ENCODE measurements around the gene NT5DC4. TPM values are rescaled to one million over a fixed set of nuclear protein-coding genes. Genes with fewer than 3 reads are reported as not detected.

Gene NT5DC4
- total RNA-seq, 1 experiment from 2014 or later, result 0.04 TPM

DNA sequence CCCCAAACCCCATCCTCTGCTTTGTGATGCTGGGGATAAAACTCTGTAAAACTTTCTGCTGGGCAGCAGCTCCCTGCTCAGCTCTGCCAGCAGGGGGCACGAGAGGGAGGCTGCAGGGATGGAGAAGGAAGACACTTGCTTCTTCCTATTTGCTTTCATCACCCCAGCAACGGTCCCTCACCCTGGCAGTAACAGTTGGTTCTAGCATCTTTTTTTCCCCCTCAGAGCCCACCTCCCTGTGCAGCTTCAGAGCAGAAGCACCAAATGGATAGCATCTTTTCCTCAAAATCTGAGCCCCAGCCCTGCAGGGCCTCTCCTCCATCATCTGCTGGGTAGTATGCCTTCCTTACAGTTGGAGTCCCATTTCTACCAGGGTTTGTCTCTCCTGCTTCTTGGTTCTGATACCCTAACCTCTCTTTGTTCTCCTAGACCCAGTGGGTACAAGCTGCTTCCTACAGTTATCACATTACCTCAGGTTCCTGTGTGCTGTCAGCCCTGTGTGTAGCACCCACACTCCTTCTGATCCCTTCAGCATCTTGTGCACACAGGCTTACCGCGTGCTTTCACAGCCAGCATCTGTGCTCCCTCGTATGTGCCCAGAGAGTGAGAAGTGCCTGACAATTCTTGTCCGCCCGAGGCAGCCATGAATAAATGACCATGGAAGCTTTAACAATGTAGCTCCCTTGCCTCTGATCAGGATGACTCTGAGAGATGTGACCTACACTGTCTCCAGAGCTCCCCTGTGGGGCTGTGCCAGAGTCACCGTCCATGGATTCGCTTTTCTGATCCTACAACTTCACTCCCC lies 29.1 kb downstream of the NT5DC4 start:
- peaks cover 4% of the 10 kb centered on the region; the same call in 1 of the 2 replicates for H4K20me1 ChIP-seq (ENCODE audit: low read length)
- H2AFZ ChIP-seq (ENCODE audit: low read length), result no peak overlapping the region
- H3K9me2 ChIP-seq (replicated peaks; ENCODE audit: low read length), result no peaks in the 10 kb centered on the region
- intact Hi-C loops (cut with micrococcal nuclease), result loop anchor here (1.0 to 5.0 kb wide), 4 partner anchors 131 to 327 kb away; no protein-coding TSS in a partner anchor
- ChIA-PET CTCF (interaction anchor here (0.7 to 2.6 kb wide), 6 partner anchors 14 to 209 kb away, joined by 3 to 22 read pairs (median 6); partner anchors contain the start of gene CKAP2L), POLR2A (ENCODE audit: unreplicated experiment) (no interaction called here)
- peaks cover 5% of the 10 kb centered on the region for H3F3A ChIP-seq (ENCODE audit: low read length, unreplicated experiment)
- H3K36me3 ChIP-seq (ENCODE audit: low read depth, low read length), result peaks cover 72% of the 10 kb centered on the region
- DNase-seq (peak; percentile 78), ATAC-seq (peak; percentile 92)
- no TSS peak for BruUV-seq (replicated peaks)
- no peaks in the 10 kb centered on the region for H3K9me3 ChIP-seq (ENCODE audit: low read length)
- H3K27ac ChIP-seq (ENCODE audit: low read length), result peak overlapping the region; percentile 33
- no peak overlapping the region for H3K4me2 ChIP-seq (ENCODE audit: low read length)
- TF ChIP-seq EZH2 (IDR thresholded peaks at IDR 0.05; ENCODE audit: low read length, unreplicated experiment), result no peak
- TF ChIP-seq, protein P1, sequence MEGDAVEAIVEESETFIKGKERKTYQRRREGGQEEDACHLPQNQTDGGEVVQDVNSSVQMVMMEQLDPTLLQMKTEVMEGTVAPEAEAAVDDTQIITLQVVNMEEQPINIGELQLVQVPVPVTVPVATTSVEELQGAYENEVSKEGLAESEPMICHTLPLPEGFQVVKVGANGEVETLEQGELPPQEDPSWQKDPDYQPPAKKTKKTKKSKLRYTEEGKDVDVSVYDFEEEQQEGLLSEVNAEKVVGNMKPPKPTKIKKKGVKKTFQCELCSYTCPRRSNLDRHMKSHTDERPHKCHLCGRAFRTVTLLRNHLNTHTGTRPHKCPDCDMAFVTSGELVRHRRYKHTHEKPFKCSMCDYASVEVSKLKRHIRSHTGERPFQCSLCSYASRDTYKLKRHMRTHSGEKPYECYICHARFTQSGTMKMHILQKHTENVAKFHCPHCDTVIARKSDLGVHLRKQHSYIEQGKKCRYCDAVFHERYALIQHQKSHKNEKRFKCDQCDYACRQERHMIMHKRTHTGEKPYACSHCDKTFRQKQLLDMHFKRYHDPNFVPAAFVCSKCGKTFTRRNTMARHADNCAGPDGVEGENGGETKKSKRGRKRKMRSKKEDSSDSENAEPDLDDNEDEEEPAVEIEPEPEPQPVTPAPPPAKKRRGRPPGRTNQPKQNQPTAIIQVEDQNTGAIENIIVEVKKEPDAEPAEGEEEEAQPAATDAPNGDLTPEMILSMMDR (conservative IDR thresholded peaks at IDR 0.05; ENCODE audit: low read depth, low read length), result peak; percentile 96
- H3K4me1 ChIP-seq (ENCODE audit: insufficient read depth, low read length), result no peaks in the 10 kb centered on the region
- no peak overlapping the region for H3K4me3 ChIP-seq (ENCODE audit: low read length)
- peaks cover 48% of the 10 kb centered on the region for H3K79me2 ChIP-seq (ENCODE audit: low read length)
- no peaks in the 10 kb centered on the region for H3K27me3 ChIP-seq (ENCODE audit: low read length)
- no peak overlapping the region for H3K9ac ChIP-seq (ENCODE audit: low read length)

DNA sequence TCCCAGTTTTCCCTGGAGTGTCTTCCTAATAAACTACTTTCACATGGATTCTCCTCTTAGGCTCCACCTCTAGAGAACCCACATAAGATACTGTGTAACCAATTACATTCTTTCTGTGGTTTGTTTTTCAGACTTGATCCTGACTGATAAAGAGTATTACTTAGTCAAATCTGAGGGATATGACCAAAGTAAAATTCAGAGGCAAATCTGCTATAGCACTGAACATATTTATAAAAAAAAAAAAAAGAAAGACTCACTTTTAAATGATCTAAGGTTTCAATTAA lies 29.7 kb downstream of the NT5DC4 start:
- POLR2A ChIA-PET (ENCODE audit: unreplicated experiment), result interaction anchor here (0.6 kb wide), 1 partner anchor 80 kb away, joined by 11 read pairs; no protein-coding TSS in a partner anchor
- CTCF ChIA-PET, result interaction anchor here (1.9 to 2.6 kb wide), 2 partner anchors 135 to 191 kb away, joined by 9 to 22 read pairs; no protein-coding TSS in a partner anchor

DNA sequence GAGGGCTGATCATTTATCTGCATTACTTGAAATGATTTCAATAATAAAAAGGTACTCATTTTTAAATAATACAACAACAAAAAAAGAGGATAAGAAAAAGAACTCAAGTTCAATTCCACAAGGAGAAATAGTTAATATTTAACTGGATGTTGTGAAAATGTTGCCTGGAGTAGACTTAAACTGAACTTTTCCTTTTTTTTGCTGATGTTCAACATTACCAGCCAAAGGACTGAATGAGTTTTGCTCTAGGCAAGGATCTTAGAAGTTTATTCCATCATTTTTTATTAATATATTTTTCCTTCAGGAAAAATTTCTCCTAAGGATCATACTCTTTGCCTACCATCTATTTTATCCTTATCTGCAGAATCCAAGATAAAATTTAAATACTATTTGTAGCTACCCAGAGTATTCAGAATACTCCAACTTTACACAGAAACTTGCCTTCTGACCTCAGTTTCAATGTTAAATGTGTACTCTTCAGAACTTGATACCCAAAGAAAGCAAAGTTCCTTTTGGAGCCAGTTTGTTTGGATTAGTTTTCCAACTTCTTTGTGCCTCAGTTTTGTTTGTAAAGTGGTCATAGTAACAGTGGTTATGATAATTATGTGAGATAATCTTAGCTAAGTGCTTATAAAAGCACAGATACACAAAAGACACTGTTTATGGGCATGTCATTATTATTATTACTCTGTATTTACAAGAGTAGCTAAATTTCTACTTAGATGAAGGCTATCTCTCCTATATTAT lies 30.8 kb downstream of the NT5DC4 start:
- ATAC-seq (peak; percentile 23; the same call in 1 of the 2 replicates), DNase-seq (no peak)
- H3K4me1 ChIP-seq (ENCODE audit: insufficient read depth, low read length), result no peaks in the 10 kb centered on the region
- H3K27ac ChIP-seq (ENCODE audit: low read length), result peak overlapping the region; percentile 10; the same call in 1 of the 2 replicates
- H2AFZ ChIP-seq (ENCODE audit: low read length), result no peak overlapping the region
- H3K9me3 ChIP-seq (ENCODE audit: low read length), result no peaks in the 10 kb centered on the region
- H3K4me2 ChIP-seq (ENCODE audit: low read length), result no peak overlapping the region
- H3F3A ChIP-seq (ENCODE audit: low read length, unreplicated experiment), result peaks cover 5% of the 10 kb centered on the region
- no peak overlapping the region for H3K4me3 ChIP-seq (ENCODE audit: low read length)
- H3K9me2 ChIP-seq (replicated peaks; ENCODE audit: low read length), result no peaks in the 10 kb centered on the region
- peaks cover 4% of the 10 kb centered on the region; the same call in 1 of the 2 replicates for H4K20me1 ChIP-seq (ENCODE audit: low read length)
- ChIA-PET POLR2A (ENCODE audit: unreplicated experiment) (no interaction called here), CTCF (interaction anchor here (1.2 kb wide), 1 partner anchor 190 kb away, joined by 3 read pairs; no protein-coding TSS in a partner anchor)
- H3K79me2 ChIP-seq (ENCODE audit: low read length), result peaks cover 58% of the 10 kb centered on the region
- no TSS peak for BruUV-seq (replicated peaks)
- intact Hi-C loops (cut with micrococcal nuclease), result no loop called here
- no peak for TF ChIP-seq EZH2 (IDR thresholded peaks at IDR 0.05; ENCODE audit: low read length, unreplicated experiment)
- TF ChIP-seq, protein P1 (conservative IDR thresholded peaks at IDR 0.05; ENCODE audit: low read depth, low read length), result no peak
- TF ChIP-seq EZH2phosphoT487 (IDR thresholded peaks at IDR 0.05; ENCODE audit: borderline replicate concordance, low read length), result no peak
- H3K36me3 ChIP-seq (ENCODE audit: low read depth, low read length), result peaks cover 77% of the 10 kb centered on the region
- no peak overlapping the region for H3K9ac ChIP-seq (ENCODE audit: low read length)
- no peaks in the 10 kb centered on the region for H3K27me3 ChIP-seq (ENCODE audit: low read length)

More for the DNA sequence above, 29.7 kb downstream of the NT5DC4 start:
- Histone ChIP-seq H3K4me1 (ENCODE audit: insufficient read depth, low read length) (no peaks in the 10 kb centered on the region), H3K9me2 (replicated peaks; ENCODE audit: low read length) (no peaks in the 10 kb centered on the region), H3K36me3 (ENCODE audit: low read depth, low read length) (peaks cover 75% of the 10 kb centered on the region), H3F3A (ENCODE audit: low read length, unreplicated experiment) (peaks cover 5% of the 10 kb centered on the region), H3K9ac (ENCODE audit: low read length) (no peak overlapping the region), H3K4me2 (ENCODE audit: low read length) (no peak overlapping the region), H3K79me2 (ENCODE audit: low read length) (peaks cover 51% of the 10 kb centered on the region), H4K20me1 (ENCODE audit: low read length) (peaks cover 4% of the 10 kb centered on the region; the same call in 1 of the 2 replicates), H2AFZ (ENCODE audit: low read length) (no peak overlapping the region), H3K27ac (ENCODE audit: low read length) (peak overlapping the region; percentile 33; the same call in 1 of the 2 replicates), H3K27me3 (ENCODE audit: low read length) (no peaks in the 10 kb centered on the region), H3K9me3 (ENCODE audit: low read length) (no peaks in the 10 kb centered on the region), H3K4me3 (ENCODE audit: low read length) (no peak overlapping the region)
- BruUV-seq (replicated peaks), result no TSS peak
- TF ChIP-seq EZH2phosphoT487 (IDR thresholded peaks at IDR 0.05; ENCODE audit: borderline replicate concordance, low read length), result no peak
- no peak for TF ChIP-seq EZH2 (IDR thresholded peaks at IDR 0.05; ENCODE audit: low read length, unreplicated experiment)
- DNase-seq, result no peak
- intact Hi-C loops (cut with micrococcal nuclease), result no loop called here
- no peak for ATAC-seq

Measured in PC-3 (cell line).